ENCODE results near the gene RPL12. TPM values are rescaled to one million over a fixed set of nuclear protein-coding genes. Genes with fewer than 3 reads are reported as not detected.

The RPL12 gene
- total and polyA plus RNA-seq, 8 donors, result 746 to 2,729 (median 1,122) TPM

DNA sequence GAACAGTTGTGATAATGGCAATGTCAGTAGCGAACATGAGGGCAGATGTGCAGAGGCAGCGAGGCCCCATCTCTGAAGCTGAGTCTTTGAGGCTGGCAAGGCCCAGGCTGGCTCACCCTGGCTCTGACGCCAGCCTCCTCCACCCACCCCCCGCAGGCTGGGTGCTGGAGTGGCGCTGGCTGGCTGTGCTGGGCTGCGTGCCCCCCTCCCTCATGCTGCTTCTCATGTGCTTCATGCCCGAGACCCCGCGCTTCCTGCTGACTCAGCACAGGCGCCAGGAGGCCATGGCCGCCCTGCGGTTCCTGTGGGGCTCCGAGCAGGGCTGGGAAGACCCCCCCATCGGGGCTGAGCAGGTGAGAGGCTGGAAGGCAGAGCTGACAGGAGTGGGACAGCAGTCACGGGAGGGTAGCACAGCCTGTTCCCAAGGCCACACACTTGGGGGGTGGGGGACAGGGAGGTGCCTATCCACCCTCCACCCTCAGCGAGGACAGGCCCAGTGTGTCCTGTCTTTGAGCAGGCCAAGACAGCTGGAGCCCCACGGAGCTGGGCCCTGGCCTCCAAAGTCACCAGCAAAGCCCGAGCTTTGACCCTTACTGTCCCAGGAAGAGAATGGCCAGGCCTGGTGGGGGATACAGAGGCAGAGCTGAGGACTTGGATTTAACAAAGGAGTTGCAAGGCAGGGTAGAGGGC lies 48.7 kb downstream of the RPL12 start:
- FAIRE-seq (no peak), DNase-seq (peak in 1 of 6 donors; percentile 72), ATAC-seq (no peak)
- Histone ChIP-seq H3K4me3 (no peak overlapping the region), H3K36me3 (peaks cover 0 to 8% (median 0%) of the 10 kb centered on the region in 3 donors), H3K27ac (no peak overlapping the region), H3K9me3 (no peaks in the 10 kb centered on the region), H3K27me3 (no peaks in the 10 kb centered on the region), H3K4me1 (peaks cover 0 to 6% (median 0%) of the 10 kb centered on the region in 3 donors)
- intact Hi-C loops (cut with DNase I), result no loop called here
- TF ChIP-seq, protein P1, sequence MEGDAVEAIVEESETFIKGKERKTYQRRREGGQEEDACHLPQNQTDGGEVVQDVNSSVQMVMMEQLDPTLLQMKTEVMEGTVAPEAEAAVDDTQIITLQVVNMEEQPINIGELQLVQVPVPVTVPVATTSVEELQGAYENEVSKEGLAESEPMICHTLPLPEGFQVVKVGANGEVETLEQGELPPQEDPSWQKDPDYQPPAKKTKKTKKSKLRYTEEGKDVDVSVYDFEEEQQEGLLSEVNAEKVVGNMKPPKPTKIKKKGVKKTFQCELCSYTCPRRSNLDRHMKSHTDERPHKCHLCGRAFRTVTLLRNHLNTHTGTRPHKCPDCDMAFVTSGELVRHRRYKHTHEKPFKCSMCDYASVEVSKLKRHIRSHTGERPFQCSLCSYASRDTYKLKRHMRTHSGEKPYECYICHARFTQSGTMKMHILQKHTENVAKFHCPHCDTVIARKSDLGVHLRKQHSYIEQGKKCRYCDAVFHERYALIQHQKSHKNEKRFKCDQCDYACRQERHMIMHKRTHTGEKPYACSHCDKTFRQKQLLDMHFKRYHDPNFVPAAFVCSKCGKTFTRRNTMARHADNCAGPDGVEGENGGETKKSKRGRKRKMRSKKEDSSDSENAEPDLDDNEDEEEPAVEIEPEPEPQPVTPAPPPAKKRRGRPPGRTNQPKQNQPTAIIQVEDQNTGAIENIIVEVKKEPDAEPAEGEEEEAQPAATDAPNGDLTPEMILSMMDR (IDR thresholded peaks at IDR 0.05), result no peak
- WGBS, 2 donors, result 82 to 86% methylated on average over 18 of the region's 18 CpGs

DNA sequence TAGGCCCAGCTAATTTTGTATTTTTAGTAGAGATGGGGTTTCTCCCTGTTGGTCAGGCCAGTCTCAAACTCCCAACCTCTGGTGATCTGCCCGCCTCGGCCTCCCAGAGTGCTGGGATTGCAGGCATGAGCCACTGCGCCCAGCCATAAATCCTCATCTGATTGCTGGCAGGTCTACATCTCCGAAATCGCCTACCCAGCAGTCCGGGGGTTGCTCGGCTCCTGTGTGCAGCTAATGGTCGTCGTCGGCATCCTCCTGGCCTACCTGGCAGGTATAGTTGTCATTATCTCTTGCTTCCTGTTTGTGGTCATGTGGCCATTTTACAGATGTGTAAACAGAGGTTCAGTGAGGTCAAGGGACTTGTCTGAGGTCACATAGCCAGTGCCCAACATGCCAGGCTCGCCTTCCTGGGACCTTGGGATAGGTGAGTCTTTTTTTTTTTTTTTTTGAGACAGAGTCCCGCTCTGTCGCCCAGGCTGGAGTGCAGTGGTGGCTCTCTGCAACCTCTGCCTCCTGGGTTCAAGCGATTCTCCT lies 51.4 kb downstream of the RPL12 start:
- no peak for DNase-seq
- Histone ChIP-seq H3K27me3 (no peaks in the 10 kb centered on the region), H3K36me3 (no peaks in the 10 kb centered on the region), H3K4me3 (no peak overlapping the region), H3K9me3 (no peaks in the 10 kb centered on the region), H3K4me1 (peaks cover 0 to 6% (median 0%) of the 10 kb centered on the region in 3 donors), H3K27ac (no peak overlapping the region)
- ATAC-seq, result no peak
- TF ChIP-seq, protein P1 (IDR thresholded peaks at IDR 0.05), result no peak
- FAIRE-seq, result no peak
- intact Hi-C loops (cut with DNase I), result no loop called here
- WGBS, 2 donors, result 91 to 95% methylated on average over 14 of the region's 14 CpGs

GRCh38 chr9:127398715-127399400 lies 52.3 kb downstream of the RPL12 start:
- H3K4me3 ChIP-seq, result peak overlapping the region in 1 of 4 donors; percentile 94
- intact Hi-C loops (cut with DNase I), result no loop called here
- TF ChIP-seq, protein P1 (IDR thresholded peaks at IDR 0.05), result no peak

GRCh38 chr9:127398275-127398647 lies 52.9 kb downstream of the RPL12 start:
- Histone ChIP-seq H3K36me3 (no peaks in the 10 kb centered on the region), H3K4me3 (peak overlapping the region; percentile 69 to 94 (median 85)), H3K27me3 (no peaks in the 10 kb centered on the region), H3K4me1 (peaks cover 0 to 6% (median 0%) of the 10 kb centered on the region in 3 donors), H3K27ac (no peak overlapping the region), H3K9me3 (no peaks in the 10 kb centered on the region)
- TF ChIP-seq, protein P1 (IDR thresholded peaks at IDR 0.05), result no peak
- WGBS, 2 donors, result 44 to 54% methylated on average over 5 of the region's 5 CpGs
- intact Hi-C loops (cut with DNase I), result no loop called here
- FAIRE-seq (no peak), ATAC-seq (no peak), DNase-seq (no peak)

More at GRCh38 chr9:127398715-127399400, 52.3 kb downstream of the RPL12 start:
- 85 to 90% methylated on average over 13 of the region's 13 CpGs for whole genome bisulfite sequencing, 2 donors
- Histone ChIP-seq H3K27ac (no peak overlapping the region), H3K9me3 (no peaks in the 10 kb centered on the region), H3K36me3 (no peaks in the 10 kb centered on the region), H3K4me1 (peaks cover 0 to 6% (median 0%) of the 10 kb centered on the region in 3 donors), H3K27me3 (no peaks in the 10 kb centered on the region)
- DNase-seq, result no peak
- no peak for ATAC-seq
- FAIRE-seq, result no peak

Other genes starting within 250 kb of the RPL12 start
- gene GARNL3, start 186.6 kb downstream of the RPL12 start, total RNA-seq, result 1 to 10 TPM; 2.3 to 4.8 (median 2.9) TPM
- gene GARNL3, start 186.6 kb downstream of the RPL12 start, polyA plus RNA-seq, result 1 to 10 TPM; 4.8 to 7.1 TPM
- 10 to 100 TPM in 1 of 6 donors, 1 to 10 TPM in 5; 5.5 to 10.5 (median 6.8) TPM for gene SLC2A8, start 54.2 kb downstream of the RPL12 start, total RNA-seq
- gene SLC2A8, start 54.2 kb downstream of the RPL12 start, polyA plus RNA-seq, result 10 to 100 TPM; 15.3 to 18.9 TPM
- gene ZNF79, start 27.0 kb downstream of the RPL12 start, total RNA-seq, result 1 to 10 TPM; 3.6 to 5.2 (median 4.4) TPM
- 1 to 10 TPM; 3.4 to 4.1 TPM for gene ZNF79, start 27.0 kb downstream of the RPL12 start, polyA plus RNA-seq
- gene LRSAM1, start 104 bp upstream of the RPL12 start, total RNA-seq, result 10 to 100 TPM in 1 of 6 donors, 1 to 10 TPM in 5; 4.3 to 12.4 (median 6.9) TPM
- gene LRSAM1, start 104 bp upstream of the RPL12 start, polyA plus RNA-seq, result 10 to 100 TPM; 21.9 to 24.9 TPM
- 10 to 100 TPM; 14.3 to 33.0 (median 22.0) TPM for gene STXBP1, start 160.9 kb upstream of the RPL12 start, total RNA-seq
- 10 to 100 TPM; 17.6 to 46.4 TPM for gene STXBP1, start 160.9 kb upstream of the RPL12 start, polyA plus RNA-seq

Measured in pancreas (tissue), 10 donors.